ENCODE results near the gene EEFSEC.

The EEFSEC gene

GRCh38 chr3:128328546-128329458, 175.5 kb downstream of the EEFSEC start:
- H3K4me3 ChIP-seq (ENCODE audit: low read depth, low read length), result no peak overlapping the region
- TF ChIP-seq CTCF (IDR thresholded peaks at IDR 0.05; ENCODE audit: low read depth, low read length), result no peak

GRCh38 chr3:128329491-128330213, 176.4 kb downstream of the EEFSEC start:
- no peak for TF ChIP-seq CTCF (IDR thresholded peaks at IDR 0.05; ENCODE audit: low read depth, low read length)
- H3K4me3 ChIP-seq (ENCODE audit: low read depth, low read length), result no peak overlapping the region

GRCh38 chr3:128330214-128330842, 177.0 kb downstream of the EEFSEC start:
- TF ChIP-seq CTCF (IDR thresholded peaks at IDR 0.05; ENCODE audit: low read depth, low read length), result no peak
- H3K4me3 ChIP-seq (ENCODE audit: low read depth, low read length), result no peak overlapping the region

- TF ChIP-seq CTCF (IDR thresholded peaks at IDR 0.05; ENCODE audit: low read depth, low read length), result no peak
- no peak overlapping the region for H3K4me3 ChIP-seq (ENCODE audit: low read depth, low read length)
These were observed 180.9 kb downstream of the EEFSEC start for GRCh38 chr3:128334086-128334645.

- no peak for TF ChIP-seq CTCF (IDR thresholded peaks at IDR 0.05; ENCODE audit: low read depth, low read length)
- H3K4me3 ChIP-seq (ENCODE audit: low read depth, low read length), result no peak overlapping the region
These were observed 181.5 kb downstream of the EEFSEC start for GRCh38 chr3:128334766-128335165.

GRCh38 chr3:128335621-128336296, 182.5 kb downstream of the EEFSEC start:
- no peak for TF ChIP-seq CTCF (IDR thresholded peaks at IDR 0.05; ENCODE audit: low read depth, low read length)

More at GRCh38 chr3:128335621-128336296, 182.5 kb downstream of the EEFSEC start:
- no peak overlapping the region for H3K4me3 ChIP-seq (ENCODE audit: low read depth, low read length)

Data from WI38 (cell line).